ENCODE data around the gene LGMN. TPM values are rescaled to one million over a fixed set of nuclear protein-coding genes. Genes with fewer than 3 reads are reported as not detected.
A peak's percentile ranks its signal among the peaks of the same experiment; 100 is the strongest.

LGMN gene
- total and polyA plus RNA-seq, 4 donors: 56.2 to 192 (median 62.4) TPM

- H3K4me3 ChIP-seq (ENCODE audit: low read depth in 1 of 3, low read length in 3 of 3): no peak overlapping the region
- H3K4me1 ChIP-seq (ENCODE audit: control insufficient read depth in 4 of 4, insufficient read depth in 4 of 4, low read length in 3 of 4): peaks cover 10 to 22% (median 14%) of the 10 kb centered on the region in 4 donors
- no peak for DNase-seq (ENCODE audit: low spot score)
- H3K27me3 ChIP-seq (ENCODE audit: control insufficient read depth in 4 of 4, insufficient read depth in 4 of 4, low read length in 3 of 4): no peaks in the 10 kb centered on the region
- H3K9ac ChIP-seq (ENCODE audit: low read depth in 1 of 2, low read length in 2 of 2): no peak overlapping the region
- H3K9me3 ChIP-seq (ENCODE audit: control insufficient read depth in 4 of 4, low read length in 3 of 4): no peaks in the 10 kb centered on the region
- TF ChIP-seq SP1 (IDR thresholded peaks at IDR 0.05) (no peak), RXRA (IDR thresholded peaks at IDR 0.05) (no peak), TAF1 (conservative IDR thresholded peaks at IDR 0.05) (no peak), EGR1 (IDR thresholded peaks at IDR 0.05; ENCODE audit: low read depth in 2 of 2) (no peak), REST (IDR thresholded peaks at IDR 0.05) (no peak), ZBTB33 (IDR thresholded peaks at IDR 0.05) (no peak), RAD21 (IDR thresholded peaks at IDR 0.05) (peak; percentile 58 to 75)
- TF ChIP-seq, protein P1, sequence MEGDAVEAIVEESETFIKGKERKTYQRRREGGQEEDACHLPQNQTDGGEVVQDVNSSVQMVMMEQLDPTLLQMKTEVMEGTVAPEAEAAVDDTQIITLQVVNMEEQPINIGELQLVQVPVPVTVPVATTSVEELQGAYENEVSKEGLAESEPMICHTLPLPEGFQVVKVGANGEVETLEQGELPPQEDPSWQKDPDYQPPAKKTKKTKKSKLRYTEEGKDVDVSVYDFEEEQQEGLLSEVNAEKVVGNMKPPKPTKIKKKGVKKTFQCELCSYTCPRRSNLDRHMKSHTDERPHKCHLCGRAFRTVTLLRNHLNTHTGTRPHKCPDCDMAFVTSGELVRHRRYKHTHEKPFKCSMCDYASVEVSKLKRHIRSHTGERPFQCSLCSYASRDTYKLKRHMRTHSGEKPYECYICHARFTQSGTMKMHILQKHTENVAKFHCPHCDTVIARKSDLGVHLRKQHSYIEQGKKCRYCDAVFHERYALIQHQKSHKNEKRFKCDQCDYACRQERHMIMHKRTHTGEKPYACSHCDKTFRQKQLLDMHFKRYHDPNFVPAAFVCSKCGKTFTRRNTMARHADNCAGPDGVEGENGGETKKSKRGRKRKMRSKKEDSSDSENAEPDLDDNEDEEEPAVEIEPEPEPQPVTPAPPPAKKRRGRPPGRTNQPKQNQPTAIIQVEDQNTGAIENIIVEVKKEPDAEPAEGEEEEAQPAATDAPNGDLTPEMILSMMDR (IDR thresholded peaks at IDR 0.05; ENCODE audit: low read depth, low read length, missing input control): peak; percentile 54
- TF ChIP-seq, protein P2, sequence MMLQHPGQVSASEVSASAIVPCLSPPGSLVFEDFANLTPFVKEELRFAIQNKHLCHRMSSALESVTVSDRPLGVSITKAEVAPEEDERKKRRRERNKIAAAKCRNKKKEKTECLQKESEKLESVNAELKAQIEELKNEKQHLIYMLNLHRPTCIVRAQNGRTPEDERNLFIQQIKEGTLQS (IDR thresholded peaks at IDR 0.05): no peak
- WGBS: 69% methylated on average over 13 of the region's 13 CpGs
- peaks cover 2 to 9% (median 4%) of the 10 kb centered on the region in 4 donors for H3K36me3 ChIP-seq (ENCODE audit: control insufficient read depth in 4 of 4, insufficient read depth in 3 of 4, low read depth in 1 of 4, low read length in 3 of 4)
- no peak overlapping the region for H3K27ac ChIP-seq (ENCODE audit: low read depth in 1 of 2, low read length in 2 of 2)
Measured at GRCh38 chr14:92690171-92691011, 58.0 kb downstream of the LGMN start.

- Histone ChIP-seq H3K27me3 (ENCODE audit: control insufficient read depth in 4 of 4, insufficient read depth in 4 of 4, low read length in 3 of 4) (no peaks in the 10 kb centered on the region), H3K4me3 (ENCODE audit: low read depth in 1 of 3, low read length in 3 of 3) (no peak overlapping the region), H3K36me3 (ENCODE audit: control insufficient read depth in 4 of 4, insufficient read depth in 3 of 4, low read depth in 1 of 4, low read length in 3 of 4) (peaks cover 2 to 11% (median 4%) of the 10 kb centered on the region in 4 donors), H3K9ac (ENCODE audit: low read depth in 1 of 2, low read length in 2 of 2) (no peak overlapping the region), H3K27ac (ENCODE audit: low read depth in 1 of 2, low read length in 2 of 2) (no peak overlapping the region), H3K4me1 (ENCODE audit: control insufficient read depth in 4 of 4, insufficient read depth in 4 of 4, low read length in 3 of 4) (peaks cover 7 to 21% (median 14%) of the 10 kb centered on the region in 4 donors), H3K9me3 (ENCODE audit: control insufficient read depth in 4 of 4, low read length in 3 of 4) (no peaks in the 10 kb centered on the region)
- 86% methylated on average over 30 of the region's 30 CpGs for WGBS
- no peak for DNase-seq (ENCODE audit: low spot score)
- TF ChIP-seq FOXA1 (IDR thresholded peaks at IDR 0.05): no peak
- TF ChIP-seq JUND (IDR thresholded peaks at IDR 0.05): no peak
- no peak for TF ChIP-seq REST (IDR thresholded peaks at IDR 0.05)
- TF ChIP-seq HNF4G (IDR thresholded peaks at IDR 0.05): no peak
- TF ChIP-seq, protein P2 (IDR thresholded peaks at IDR 0.05): no peak
- no peak for TF ChIP-seq RXRA (IDR thresholded peaks at IDR 0.05)
- no peak for TF ChIP-seq TAF1 (conservative IDR thresholded peaks at IDR 0.05)
- TF ChIP-seq GABPA (IDR thresholded peaks at IDR 0.05 in 1 of 2, conservative IDR thresholded peaks at IDR 0.05 in 1 of 2): no peak
- no peak for TF ChIP-seq MAX (IDR thresholded peaks at IDR 0.05)
Measured at GRCh38 chr14:92688434-92689375, 59.7 kb downstream of the LGMN start.
